ENCODE data around the gene C3orf18.

C3orf18 gene

DNA sequence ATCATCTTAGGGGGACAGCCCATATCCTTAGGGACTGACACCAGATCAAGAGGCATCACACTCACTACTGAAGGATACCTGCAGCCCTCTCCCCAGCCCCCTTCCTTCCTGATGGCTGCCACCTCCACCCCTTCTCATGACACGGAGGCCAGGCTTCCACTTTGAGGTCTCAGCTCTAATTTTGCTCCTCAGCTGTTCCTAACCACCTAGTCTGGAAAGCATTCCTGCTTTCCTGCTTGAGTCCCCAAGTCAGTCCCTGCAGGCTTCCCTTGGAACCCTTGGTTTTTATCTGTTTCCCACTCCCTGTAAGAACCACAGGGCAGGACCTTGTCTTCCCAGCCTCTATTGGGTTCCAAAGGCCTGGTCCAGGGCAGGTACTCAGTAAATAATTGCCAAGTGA, 3.2 kb downstream of the C3orf18 start:
- DNase-seq (ENCODE audit: low read depth in 1 of 2, low spot score in 1 of 2) = no peak
- Histone ChIP-seq H3K4me3 (replicated peaks; ENCODE audit: insufficient read depth, low read length) (no peak overlapping the region), H3K27me3 (ENCODE audit: insufficient read depth, poor library complexity, severe bottlenecking) (peaks cover 3% of the 10 kb centered on the region), H3K27ac (replicated peaks) (no peak overlapping the region)
- TF ChIP-seq POLR2AphosphoS5 (IDR thresholded peaks at IDR 0.05; ENCODE audit: low read depth) (no peak), SPI1 (IDR thresholded peaks at IDR 0.05; ENCODE audit: borderline replicate concordance, low read depth) (no peak), GABPA (IDR thresholded peaks at IDR 0.05; ENCODE audit: low read depth) (no peak)
- TF ChIP-seq, protein P1, sequence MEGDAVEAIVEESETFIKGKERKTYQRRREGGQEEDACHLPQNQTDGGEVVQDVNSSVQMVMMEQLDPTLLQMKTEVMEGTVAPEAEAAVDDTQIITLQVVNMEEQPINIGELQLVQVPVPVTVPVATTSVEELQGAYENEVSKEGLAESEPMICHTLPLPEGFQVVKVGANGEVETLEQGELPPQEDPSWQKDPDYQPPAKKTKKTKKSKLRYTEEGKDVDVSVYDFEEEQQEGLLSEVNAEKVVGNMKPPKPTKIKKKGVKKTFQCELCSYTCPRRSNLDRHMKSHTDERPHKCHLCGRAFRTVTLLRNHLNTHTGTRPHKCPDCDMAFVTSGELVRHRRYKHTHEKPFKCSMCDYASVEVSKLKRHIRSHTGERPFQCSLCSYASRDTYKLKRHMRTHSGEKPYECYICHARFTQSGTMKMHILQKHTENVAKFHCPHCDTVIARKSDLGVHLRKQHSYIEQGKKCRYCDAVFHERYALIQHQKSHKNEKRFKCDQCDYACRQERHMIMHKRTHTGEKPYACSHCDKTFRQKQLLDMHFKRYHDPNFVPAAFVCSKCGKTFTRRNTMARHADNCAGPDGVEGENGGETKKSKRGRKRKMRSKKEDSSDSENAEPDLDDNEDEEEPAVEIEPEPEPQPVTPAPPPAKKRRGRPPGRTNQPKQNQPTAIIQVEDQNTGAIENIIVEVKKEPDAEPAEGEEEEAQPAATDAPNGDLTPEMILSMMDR (IDR thresholded peaks at IDR 0.05; ENCODE audit: insufficient read depth, low read length) = no peak
- TF ChIP-seq, protein P2, sequence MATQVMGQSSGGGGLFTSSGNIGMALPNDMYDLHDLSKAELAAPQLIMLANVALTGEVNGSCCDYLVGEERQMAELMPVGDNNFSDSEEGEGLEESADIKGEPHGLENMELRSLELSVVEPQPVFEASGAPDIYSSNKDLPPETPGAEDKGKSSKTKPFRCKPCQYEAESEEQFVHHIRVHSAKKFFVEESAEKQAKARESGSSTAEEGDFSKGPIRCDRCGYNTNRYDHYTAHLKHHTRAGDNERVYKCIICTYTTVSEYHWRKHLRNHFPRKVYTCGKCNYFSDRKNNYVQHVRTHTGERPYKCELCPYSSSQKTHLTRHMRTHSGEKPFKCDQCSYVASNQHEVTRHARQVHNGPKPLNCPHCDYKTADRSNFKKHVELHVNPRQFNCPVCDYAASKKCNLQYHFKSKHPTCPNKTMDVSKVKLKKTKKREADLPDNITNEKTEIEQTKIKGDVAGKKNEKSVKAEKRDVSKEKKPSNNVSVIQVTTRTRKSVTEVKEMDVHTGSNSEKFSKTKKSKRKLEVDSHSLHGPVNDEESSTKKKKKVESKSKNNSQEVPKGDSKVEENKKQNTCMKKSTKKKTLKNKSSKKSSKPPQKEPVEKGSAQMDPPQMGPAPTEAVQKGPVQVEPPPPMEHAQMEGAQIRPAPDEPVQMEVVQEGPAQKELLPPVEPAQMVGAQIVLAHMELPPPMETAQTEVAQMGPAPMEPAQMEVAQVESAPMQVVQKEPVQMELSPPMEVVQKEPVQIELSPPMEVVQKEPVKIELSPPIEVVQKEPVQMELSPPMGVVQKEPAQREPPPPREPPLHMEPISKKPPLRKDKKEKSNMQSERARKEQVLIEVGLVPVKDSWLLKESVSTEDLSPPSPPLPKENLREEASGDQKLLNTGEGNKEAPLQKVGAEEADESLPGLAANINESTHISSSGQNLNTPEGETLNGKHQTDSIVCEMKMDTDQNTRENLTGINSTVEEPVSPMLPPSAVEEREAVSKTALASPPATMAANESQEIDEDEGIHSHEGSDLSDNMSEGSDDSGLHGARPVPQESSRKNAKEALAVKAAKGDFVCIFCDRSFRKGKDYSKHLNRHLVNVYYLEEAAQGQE (IDR thresholded peaks at IDR 0.05; ENCODE audit: insufficient replicate concordance, low read depth) = no peak

DNA sequence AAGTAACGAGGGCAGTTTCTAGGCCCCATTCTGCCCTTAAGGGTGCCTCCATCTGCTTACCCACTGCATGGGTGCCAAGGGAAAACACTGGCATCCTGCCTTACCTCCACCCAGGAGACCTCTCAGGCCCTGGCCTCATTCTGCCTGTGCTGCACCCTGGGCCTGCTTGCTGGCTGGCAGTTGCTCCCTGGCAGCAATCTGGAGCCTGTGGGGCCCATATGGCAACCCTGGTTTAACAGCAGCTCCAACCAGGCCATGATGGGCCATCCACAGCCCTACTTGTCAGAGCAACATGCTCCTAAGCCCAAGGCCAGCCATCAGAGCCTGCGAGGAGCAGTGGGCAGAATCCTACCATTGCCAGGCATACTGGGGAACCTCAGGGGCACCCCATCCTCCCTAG, 3.7 kb downstream of the C3orf18 start:
- no peak overlapping the region for H3K4me3 ChIP-seq (replicated peaks; ENCODE audit: insufficient read depth, low read length)
- no peak for DNase-seq (ENCODE audit: low read depth in 1 of 2, low spot score in 1 of 2)
- TF ChIP-seq, protein P1 (IDR thresholded peaks at IDR 0.05; ENCODE audit: insufficient read depth, low read length) = no peak
- no peak for TF ChIP-seq SPI1 (IDR thresholded peaks at IDR 0.05; ENCODE audit: borderline replicate concordance, low read depth)
- TF ChIP-seq, protein P2 (IDR thresholded peaks at IDR 0.05; ENCODE audit: insufficient replicate concordance, low read depth) = no peak
- no peak for TF ChIP-seq GABPA (IDR thresholded peaks at IDR 0.05; ENCODE audit: low read depth)
- no peak for TF ChIP-seq POLR2AphosphoS5 (IDR thresholded peaks at IDR 0.05; ENCODE audit: low read depth)
- H3K27me3 ChIP-seq (ENCODE audit: insufficient read depth, poor library complexity, severe bottlenecking) = peaks cover 3% of the 10 kb centered on the region
- H3K27ac ChIP-seq (replicated peaks) = no peak overlapping the region

DNA sequence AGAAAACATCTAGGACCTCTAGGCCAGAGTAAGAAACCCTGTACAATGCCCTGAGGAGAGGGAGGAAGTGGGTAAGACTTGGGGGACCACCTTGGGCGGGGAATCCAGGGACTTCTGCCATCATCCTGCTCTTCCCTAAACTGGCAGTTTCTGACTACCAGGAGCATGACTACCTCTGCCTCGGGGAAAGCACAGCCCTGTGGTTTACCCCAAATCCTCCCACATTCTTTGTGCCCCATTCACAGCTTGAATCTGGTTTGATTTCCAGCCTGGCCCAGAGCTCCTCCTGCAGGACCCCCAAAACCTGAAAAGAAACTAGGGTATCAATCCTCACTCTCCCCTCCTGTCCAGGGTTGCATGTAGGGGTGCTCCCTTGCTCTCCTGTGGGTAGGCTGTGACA, 4.7 kb downstream of the C3orf18 start:
- Histone ChIP-seq H3K27ac (replicated peaks) (no peak overlapping the region), H3K27me3 (ENCODE audit: insufficient read depth, poor library complexity, severe bottlenecking) (peaks cover 12% of the 10 kb centered on the region), H3K4me3 (replicated peaks; ENCODE audit: insufficient read depth, low read length) (no peak overlapping the region)
- no peak for DNase-seq (ENCODE audit: low read depth in 1 of 2, low spot score in 1 of 2)
- TF ChIP-seq, protein P2 (IDR thresholded peaks at IDR 0.05; ENCODE audit: insufficient replicate concordance, low read depth) = no peak
- TF ChIP-seq SPI1 (IDR thresholded peaks at IDR 0.05; ENCODE audit: borderline replicate concordance, low read depth) (no peak), POLR2AphosphoS5 (IDR thresholded peaks at IDR 0.05; ENCODE audit: low read depth) (no peak), GABPA (IDR thresholded peaks at IDR 0.05; ENCODE audit: low read depth) (no peak)
- TF ChIP-seq, protein P1 (IDR thresholded peaks at IDR 0.05; ENCODE audit: insufficient read depth, low read length) = no peak

Data from HL-60 (cell line).